ENCODE data around the gene MPG. TPM values are rescaled to one million over a fixed set of nuclear protein-coding genes. Genes with fewer than 3 reads are reported as not detected.

The MPG gene
- total RNA-seq, 4 donors from 2014 or later = 46.8 to 84.8 (median 61.0) TPM

- TF ChIP-seq POLR2A (IDR thresholded peaks at IDR 0.05) (no peak), CTCF (IDR thresholded peaks at IDR 0.05) (no peak)
- DNase-seq (ENCODE audit: low spot score in 2 of 2) = no peak
- H3K4me3 ChIP-seq (ENCODE audit: low read depth, poor library complexity, severe bottlenecking) = no peak overlapping the region
- intact Hi-C loops (cut with DNase I; ENCODE audit: low total_unique reads) = no loop called here
- 60 to 68% methylated on average over 18 to 19 of the region's 19 CpGs for WGBS, 2 donors
Measured at GRCh38 chr16:117379-118365, 39.6 kb downstream of the MPG start.

GRCh38 chr16:118857-119256 is 40.8 kb downstream of the MPG start:
- WGBS, 2 donors = 56 to 60% methylated on average over 2 of the region's 2 CpGs
- intact Hi-C loops (cut with DNase I; ENCODE audit: low total_unique reads) = no loop called here
- H3K4me3 ChIP-seq (ENCODE audit: low read depth, poor library complexity, severe bottlenecking) = no peak overlapping the region
- no peak for TF ChIP-seq POLR2A (IDR thresholded peaks at IDR 0.05)
- TF ChIP-seq CTCF (IDR thresholded peaks at IDR 0.05) = no peak
- DNase-seq (ENCODE audit: low spot score in 2 of 2) = no peak

GRCh38 chr16:119295-119694 is 41.3 kb downstream of the MPG start:
- 91 to 93% methylated on average over 5 of the region's 5 CpGs for WGBS, 2 donors
- no peak overlapping the region for H3K4me3 ChIP-seq (ENCODE audit: low read depth, poor library complexity, severe bottlenecking)
- intact Hi-C loops (cut with DNase I; ENCODE audit: low total_unique reads) = no loop called here
- TF ChIP-seq POLR2A (IDR thresholded peaks at IDR 0.05) = no peak
- TF ChIP-seq CTCF (IDR thresholded peaks at IDR 0.05) = no peak
- DNase-seq (ENCODE audit: low spot score in 2 of 2) = no peak

- intact Hi-C loops (cut with DNase I; ENCODE audit: low total_unique reads) = no loop called here
- TF ChIP-seq POLR2A (IDR thresholded peaks at IDR 0.05) (no peak), CTCF (IDR thresholded peaks at IDR 0.05) (no peak)
- H3K4me3 ChIP-seq (ENCODE audit: low read depth, poor library complexity, severe bottlenecking) = no peak overlapping the region
- DNase-seq (ENCODE audit: low spot score in 2 of 2) = no peak
- 92 to 100% methylated on average over 3 of the region's 3 CpGs for WGBS, 2 donors
Measured at GRCh38 chr16:119835-120491, 41.9 kb downstream of the MPG start.

- 89 to 100% methylated on average over 2 of the region's 2 CpGs for WGBS, 2 donors
- intact Hi-C loops (cut with DNase I; ENCODE audit: low total_unique reads) = no loop called here
- DNase-seq (ENCODE audit: low spot score in 2 of 2) = no peak
- H3K4me3 ChIP-seq (ENCODE audit: low read depth, poor library complexity, severe bottlenecking) = no peak overlapping the region
- TF ChIP-seq CTCF (IDR thresholded peaks at IDR 0.05) (no peak), POLR2A (IDR thresholded peaks at IDR 0.05) (no peak)
Measured at GRCh38 chr16:120756-121155, 42.7 kb downstream of the MPG start.

Data from lower leg skin (tissue), 4 donors.